ENCODE results near the gene SYT7. TPM values are rescaled to one million over a fixed set of nuclear protein-coding genes. Genes with fewer than 3 reads are reported as not detected.

The SYT7 gene
- total RNA-seq, 1 donor from 2014 or later, result 1.3 TPM

DNA sequence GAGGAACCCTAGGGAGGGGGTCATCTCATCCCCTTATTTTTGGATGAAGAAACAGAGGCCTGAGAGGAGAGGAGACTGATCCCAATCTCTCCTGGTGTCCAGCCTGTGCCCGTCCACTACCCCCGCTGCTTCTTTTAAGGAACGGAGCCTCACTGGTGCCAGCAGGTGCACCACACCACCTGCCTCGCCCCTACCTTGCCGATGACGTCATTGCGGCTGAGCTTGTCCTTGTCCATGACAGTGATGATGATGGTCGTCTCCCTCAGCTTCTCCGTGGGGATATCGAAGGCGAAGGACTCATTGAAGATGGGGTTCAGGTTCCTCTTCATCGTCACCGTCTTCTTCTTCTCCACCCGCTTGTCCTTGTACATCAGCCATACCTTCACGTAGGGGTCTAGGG is 58.0 kb downstream of the SYT7 start:
- no peak for DNase-seq (ENCODE audit: extremely low read depth, low read depth, low spot score)

DNA sequence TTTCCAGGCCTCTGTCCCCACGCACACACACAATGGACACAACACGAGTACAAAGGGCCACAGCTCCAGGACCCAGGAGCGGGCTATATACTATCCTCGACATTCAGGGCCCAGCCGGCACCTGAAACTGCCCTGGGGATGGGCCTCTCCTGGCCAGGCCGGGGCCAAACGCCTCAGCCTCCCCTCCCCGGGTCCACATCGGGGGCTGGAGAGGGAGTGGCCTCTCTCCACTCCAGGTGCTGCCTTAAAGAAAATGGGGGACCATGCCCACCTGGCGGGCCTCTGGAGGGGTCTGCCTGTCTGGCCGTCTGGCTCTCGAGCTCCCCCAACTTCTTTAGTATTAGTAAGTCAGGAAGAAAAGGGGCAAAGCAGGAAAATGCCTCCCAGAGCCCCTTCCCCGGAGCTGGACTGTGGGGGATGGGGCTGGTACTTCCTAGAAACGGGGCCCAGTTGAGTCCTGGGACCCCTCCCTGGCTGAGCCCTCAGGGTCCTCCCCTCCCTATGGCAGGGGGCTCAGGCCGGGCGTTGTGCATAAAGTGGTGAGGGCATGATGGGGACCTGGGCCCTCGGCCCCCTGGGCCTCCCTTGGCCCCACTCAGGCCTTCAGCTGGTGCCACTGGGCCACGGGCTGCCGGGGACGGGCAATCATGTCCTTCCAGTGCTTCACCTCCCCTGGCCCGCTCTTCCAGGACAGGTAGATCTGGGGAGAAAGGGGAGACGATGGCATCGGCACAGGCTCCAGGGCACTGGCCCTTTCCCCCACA is 62.7 kb downstream of the SYT7 start:
- no peak for DNase-seq (ENCODE audit: extremely low read depth, low read depth, low spot score)

DNA sequence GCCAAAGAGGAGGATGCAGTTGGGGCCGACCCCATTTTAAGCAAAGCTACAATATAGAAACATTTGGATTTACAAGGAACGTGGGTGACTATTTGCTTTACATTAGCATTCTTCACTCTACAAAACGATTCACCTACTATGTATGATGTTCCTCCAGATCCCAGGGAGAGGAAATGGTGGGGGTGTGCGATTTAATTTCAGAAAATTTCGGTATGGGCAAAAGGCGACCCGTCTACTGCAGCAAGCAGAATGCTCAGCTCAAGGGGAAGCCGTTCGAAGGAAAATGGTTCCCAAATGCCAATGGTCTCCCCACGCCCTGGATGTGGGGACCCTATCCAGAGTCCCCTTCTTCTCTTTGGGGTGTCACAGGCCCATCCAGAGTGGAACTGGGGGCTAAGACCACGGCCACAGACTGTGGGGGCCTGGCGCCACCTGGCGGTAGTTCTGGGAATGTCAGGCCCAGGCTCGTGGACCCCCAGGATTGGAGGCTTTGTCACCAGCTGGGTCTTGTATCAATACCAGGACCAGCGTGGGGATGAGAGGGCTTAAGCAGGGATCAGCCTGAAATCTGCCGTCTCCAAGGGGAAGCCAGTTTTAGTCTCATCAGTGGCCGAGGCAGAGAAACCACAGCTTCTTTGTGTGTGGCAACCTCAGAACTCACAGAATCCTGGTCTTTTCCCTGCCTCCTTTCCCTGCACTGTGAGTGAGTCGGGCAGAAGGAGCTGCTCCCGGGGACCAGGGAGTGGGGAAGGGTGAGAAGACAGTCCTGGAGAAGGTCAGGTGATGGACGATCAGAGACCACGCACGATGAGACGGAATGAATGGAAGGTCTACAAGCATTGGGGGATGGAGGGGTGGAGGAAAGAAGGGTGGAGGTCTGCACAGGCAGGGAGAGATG is 64.0 kb downstream of the SYT7 start:
- no peak for DNase-seq (ENCODE audit: extremely low read depth, low read depth, low spot score)

DNA sequence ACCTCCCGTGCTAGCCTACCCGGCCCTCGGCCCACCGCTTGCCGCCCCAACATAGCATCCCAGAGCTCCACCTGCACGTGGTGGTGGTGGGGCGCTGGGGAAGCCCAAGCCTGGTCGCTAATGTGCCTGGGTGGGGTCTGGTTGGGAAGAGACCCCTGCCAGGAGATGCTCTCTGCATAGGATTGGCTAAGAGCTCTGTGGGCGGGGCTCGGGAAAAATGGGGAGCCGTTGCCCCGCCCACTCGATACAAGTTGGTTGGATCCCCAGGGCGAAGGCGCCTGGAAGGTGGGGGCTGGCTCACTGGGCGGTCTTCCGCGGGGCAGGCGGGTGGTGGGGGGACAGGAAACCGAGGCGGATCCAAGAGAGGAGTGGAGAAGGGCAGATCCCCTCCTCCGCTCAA is 64.7 kb downstream of the SYT7 start:
- no peak for DNase-seq (ENCODE audit: extremely low read depth, low read depth, low spot score)

DNA sequence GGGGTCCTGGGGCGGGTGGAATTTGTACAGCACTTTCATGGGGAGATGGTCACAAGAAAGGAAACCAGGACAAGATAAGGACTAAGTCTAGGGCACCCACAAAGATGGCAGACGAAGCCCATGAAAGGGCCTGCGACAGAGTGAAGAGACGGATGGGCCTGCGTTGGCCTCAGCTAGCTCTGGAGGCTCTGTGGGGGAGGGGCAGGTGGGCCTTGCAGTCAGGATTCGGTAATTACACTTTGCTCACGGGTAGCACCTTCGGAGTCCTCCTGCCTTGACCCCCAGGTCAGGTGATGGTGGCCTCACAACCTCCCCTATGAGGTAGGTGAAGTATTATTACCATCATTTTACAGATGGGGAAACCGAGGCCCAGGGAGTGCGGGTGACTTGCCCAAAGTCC is 65.2 kb downstream of the SYT7 start:
- DNase-seq (ENCODE audit: extremely low read depth, low read depth, low spot score), result no peak

DNA sequence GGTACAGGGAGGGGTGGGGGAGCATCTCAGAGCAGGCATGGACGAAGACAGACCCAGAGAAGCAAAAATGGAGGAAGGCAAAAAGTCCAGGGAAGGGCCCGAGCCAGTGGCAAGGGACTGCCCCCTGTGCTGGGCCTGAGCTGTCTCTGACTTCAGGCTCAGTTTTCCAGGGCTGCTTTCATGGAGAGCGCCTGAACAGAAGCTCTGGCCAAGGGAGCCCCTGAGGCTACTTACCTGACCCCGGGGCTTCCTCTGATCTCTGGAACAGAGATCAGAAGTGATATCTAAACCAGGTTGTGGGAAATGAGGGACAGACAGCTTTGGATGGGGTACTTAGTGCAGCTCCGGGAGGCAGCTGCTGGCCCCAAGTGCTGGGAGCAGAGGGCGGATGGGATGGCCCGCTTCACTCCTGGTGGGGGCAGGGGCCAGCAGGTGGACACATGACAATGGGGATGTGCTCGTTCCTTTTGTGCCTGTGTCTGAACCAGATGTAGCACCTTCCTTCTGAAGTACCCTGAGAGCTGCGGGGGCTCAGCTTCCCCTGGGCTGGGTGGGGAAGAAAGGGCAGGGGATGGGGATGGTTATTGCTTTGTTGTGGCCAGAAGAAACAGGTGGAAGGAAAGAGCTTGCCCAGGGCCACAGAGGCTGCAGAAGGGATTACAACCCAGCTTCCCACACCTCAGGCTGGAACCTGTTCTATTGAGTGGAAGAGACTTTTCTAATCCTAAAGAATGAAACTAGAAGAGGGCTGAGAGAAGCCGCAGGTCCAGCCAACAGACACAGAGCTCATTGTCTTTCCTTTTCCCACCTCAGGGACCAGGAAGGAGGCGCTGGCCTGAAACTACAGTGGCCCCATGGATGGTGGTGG is 66.6 kb downstream of the SYT7 start:
- DNase-seq (ENCODE audit: extremely low read depth, low read depth, low spot score), result no peak

DNA sequence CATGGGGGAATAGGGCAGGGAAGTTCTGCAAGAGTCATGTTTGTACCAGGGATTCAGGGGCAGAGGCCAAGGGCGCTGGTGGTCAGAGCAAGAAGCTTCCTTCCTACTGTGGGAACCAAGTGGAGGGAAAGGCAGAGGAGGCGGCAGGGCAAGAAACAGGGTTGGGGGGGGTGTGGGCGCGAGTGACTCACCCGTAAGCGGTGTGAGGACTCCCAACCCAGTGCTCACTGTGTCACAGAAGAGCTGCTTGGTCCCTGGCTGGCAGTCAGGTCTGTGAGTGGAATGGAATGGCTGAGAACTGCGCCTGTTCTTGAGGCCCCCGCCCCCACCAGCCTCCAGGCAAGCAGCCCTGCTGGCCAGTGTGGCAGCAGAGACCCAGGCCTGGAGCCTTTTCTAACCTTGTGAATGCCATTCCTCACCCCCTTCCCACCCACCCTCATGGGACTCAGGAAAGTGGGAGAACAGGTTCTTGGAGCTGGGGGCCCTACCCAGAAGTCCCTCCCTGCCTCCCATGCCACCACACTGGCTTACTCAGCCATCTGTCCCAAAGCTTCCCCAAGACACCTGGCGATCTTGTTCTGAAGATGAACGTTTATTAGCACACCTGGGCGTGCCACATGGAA is 67.6 kb downstream of the SYT7 start:
- DNase-seq (ENCODE audit: extremely low read depth, low read depth, low spot score), result no peak

DNA sequence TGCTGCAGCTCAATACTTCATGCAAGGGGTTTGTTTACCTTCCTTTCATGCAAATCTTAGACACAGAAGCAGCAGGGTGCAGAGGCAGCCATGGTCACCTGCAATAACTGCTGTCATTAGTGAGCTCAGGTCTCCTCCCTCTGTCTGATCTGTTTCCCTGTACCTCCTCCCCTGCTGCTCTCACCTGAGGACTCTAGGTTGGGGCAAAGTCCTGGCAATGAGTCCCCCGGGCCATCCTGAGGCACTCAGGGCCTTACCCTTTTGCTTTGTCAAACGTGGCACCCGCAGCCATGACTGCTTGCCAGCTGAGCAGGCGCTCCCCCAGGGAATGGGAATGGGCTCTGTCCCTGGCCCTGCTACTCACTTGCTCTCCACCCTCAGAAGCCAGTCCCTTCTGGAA is 68.4 kb downstream of the SYT7 start:
- DNase-seq (ENCODE audit: extremely low read depth, low read depth, low spot score), result no peak

DNA sequence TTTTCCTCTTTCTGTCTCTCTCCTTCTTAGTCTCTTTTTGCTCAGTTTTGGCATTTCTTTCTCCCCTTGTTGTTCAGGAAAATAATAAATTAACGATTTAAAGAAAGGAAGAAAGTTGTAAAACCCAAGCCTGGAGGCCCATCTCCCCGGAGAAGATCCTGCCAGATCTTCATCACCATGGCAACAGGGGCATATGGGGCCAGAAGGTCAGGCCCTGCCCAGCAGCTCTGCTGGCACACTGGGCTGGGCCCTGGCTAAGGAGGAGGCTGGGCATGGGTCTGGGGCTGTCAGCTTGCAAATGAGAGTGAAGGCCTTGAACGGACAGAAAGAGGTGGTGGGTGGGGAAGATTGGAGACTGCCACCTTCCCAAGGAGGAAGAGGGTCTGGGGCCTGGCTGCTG is 69.5 kb downstream of the SYT7 start:
- no peak for DNase-seq (ENCODE audit: extremely low read depth, low read depth, low spot score)

DNA sequence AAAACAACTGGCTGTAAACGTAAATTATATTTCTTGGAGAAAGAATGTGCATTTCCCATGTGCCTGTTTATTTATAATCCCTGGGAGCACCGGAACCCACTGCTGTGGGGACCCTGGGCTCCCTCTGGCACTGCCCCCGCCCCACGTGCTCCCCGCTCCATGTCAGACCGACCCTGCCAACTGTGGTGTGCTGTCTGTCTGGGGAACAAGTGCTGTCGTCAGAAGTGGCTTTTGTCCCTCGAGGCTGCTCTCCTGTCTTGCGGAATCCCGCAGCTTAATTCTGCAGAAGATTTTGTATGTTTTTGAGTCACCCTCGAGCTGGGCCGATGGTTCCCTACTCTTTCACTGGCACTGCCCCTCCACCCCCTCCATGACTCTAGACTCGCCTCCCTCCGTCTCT is 69.9 kb downstream of the SYT7 start:
- DNase-seq (ENCODE audit: extremely low read depth, low read depth, low spot score), result no peak

DNA sequence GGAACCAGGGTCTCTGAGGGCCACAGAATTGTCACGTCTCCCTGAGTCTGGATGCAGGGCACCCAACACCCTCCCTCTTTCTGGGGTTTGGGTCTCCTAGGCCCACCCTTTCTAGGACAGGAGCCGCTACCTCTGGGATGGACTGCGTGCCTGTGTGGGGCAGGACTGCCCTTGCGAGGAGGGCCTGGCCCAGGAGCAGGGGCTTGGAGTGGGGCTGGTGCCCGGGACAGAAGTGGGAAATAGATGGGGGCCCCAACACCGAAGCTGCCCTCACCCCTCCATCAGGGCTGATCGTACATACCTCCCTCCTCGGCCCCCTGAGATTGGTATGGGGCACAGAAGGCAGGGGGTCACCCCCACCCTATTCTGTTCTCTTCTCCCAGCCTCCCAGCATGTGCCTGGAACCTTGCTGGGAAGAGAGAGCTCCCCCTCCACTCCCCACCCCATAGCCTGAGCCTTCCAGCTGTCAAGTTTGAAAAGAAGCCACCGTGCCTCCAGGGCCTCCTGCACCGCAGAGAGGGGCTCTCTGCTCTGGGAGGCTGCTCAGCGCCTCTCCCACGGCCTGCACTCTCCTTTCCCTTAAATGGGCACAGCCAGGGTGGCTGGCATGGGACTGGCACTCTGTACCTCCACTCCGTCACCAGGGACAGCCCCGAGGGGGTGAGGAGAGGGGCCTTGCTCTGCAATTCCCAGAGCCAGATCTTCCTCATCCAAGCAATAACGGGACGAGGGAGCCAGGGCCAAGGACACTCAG is 70.5 kb downstream of the SYT7 start:
- DNase-seq (ENCODE audit: extremely low read depth, low read depth, low spot score), result no peak

DNA sequence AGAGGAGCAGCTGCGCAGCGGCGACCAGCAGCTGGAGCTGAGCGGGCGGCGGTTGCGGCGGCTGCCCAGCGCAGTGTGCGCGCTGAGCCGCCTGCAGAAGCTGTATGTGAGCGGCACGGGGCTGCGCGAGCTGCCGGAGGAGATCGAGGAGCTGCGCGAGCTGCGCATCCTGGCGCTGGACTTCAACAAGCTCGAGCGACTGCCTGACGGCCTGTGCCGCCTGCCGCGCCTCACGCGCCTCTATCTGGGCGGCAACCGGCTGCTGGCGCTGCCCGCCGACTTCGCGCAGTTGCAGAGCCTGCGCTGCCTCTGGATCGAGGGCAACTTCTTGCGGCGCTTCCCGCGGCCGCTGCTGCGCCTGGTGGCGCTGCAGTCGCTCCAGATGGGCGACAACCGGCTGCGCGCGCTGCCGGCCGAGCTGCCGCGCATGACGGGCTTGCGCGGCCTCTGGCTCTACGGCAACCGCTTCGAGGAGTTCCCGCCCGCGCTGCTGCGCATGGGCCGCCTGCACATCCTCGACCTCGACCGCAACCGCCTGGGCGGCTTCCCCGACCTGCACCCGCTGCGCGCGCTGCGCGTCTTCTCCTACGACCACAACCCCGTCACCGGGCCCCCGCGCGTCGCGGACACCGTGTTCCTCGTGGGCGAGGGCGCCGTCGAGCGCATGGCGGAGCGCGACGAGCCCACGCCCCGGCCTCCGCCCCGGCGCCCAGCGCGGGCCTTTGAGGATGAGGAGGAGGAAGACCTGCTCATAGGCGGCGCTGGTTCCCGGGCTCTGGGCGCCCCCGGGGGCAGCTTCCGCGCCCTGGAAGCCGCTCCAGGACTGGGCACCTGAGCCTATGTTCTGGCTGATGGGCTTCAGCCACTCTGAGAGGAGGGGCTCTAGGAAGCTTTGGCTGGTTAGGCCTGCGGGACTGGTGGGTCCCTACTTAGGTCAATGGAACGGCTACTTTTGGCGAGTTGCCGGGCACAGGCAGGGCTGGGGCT is 71.5 kb downstream of the SYT7 start:
- DNase-seq (ENCODE audit: extremely low read depth, low read depth, low spot score), result no peak

DNA sequence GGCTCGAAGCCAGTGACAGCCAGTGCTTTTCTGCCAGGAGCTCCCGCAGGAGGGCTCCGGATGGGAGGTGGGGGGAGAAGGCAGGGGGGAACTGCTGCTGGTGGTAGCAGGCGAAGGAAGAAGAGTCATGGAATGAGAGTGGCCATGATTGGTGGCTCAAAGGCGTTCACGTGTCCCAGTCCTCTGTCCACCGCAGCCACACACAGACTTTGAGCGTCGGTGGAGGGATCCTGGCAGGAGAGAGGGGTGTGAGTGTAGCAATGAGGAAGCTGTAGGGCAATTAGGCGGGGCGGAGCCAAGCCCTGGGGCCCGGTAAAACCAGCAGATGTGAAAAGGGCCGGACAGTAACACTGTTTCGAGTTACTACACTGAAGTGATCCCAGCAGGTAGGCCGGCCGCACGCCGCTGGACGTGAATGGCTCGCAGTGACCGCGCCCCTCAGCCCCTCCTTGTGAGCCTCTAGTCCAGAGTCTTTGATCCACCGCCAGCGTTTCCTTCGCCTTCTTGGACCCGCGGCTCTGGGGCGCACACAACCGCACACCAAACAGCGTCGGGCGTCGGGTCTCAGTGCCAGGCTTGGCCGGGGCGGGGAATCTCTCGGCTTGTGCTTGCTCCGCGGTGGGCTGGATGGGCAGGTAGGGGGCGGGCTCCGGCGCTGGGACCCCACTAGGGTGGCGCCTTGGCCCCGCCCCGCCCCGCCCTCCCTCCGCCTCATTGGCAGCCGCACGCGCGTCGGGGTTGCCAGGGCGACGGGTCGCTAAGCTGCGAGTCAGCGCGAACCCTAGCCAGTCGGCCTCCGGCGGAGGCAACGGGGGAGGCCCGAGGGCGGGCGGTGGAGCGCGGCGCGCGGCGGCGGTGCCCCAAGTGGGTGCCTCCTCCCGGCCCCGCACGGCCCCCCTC is 72.7 kb downstream of the SYT7 start, which contains the start of gene LRRC10B:
LRRC10B (plus strand) TSS at position 788 of the 900 bp plus-strand sequence. CDS start 250 bp downstream, outside the sequence.
- DNase-seq (ENCODE audit: extremely low read depth, low read depth, low spot score), result no peak

DNA sequence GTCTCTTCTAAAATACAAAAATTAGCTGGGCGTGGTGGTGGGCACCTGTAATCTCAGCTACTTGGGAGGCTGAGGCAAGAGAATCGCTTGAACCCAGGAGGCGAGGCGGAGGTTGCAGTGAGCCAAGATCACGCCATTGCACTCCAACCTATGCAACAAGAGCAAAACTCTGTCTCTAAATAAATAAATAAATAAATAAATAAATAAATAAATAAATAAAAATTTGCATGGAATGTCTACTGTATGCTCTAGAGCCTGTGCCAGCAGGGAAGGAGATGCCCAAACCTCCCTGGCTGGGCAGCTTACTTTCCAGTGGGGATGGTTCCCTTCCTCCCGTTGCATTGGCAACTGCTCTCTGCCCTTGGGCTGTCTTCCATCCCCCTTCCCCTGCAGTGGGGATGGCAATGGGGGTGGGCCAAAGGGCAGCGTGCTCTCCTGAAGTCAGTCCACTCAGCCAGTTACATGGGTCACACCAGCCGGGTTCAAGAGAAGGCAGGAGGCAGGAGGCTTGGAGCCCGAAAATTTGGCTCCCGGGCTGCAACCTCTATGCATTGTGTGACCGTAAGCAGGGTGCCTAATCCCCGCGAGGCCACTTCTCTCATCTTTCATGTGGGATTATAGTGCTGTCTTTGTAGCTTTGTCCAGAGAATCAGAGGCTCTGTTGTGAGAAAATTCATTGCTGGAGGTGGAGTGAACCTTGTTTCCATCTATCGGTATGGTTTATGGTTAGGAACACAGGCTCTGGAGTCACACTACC is 73.7 kb downstream of the SYT7 start:
- DNase-seq (ENCODE audit: extremely low read depth, low read depth, low spot score), result no peak

DNA sequence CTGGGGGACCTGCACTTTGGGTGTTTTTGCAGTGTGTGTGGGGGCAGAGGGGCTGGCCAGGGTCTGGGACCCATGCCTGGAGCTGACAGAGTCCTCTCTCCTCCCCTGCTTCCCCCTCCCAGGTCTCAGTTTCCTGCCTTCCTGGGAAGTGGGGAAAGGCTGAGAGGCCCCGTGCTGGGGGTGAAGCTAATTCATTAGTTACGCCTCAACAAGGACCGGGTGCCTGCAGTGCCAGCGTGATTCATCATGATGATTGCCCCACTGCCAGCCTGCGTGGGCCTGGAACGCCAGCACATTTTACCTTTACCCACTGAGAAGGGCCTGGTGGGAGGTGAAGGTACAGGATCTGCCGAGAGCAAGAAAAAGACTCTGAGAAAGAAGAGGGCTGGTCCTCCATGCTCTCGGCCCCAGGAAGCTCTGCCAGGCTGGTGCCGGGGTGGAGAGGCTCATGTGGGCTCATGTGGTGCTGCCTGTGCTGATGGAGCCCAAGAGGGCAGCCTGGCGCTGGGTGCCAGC is 75.2 kb downstream of the SYT7 start:
- no peak for DNase-seq (ENCODE audit: extremely low read depth, low read depth, low spot score)

DNA sequence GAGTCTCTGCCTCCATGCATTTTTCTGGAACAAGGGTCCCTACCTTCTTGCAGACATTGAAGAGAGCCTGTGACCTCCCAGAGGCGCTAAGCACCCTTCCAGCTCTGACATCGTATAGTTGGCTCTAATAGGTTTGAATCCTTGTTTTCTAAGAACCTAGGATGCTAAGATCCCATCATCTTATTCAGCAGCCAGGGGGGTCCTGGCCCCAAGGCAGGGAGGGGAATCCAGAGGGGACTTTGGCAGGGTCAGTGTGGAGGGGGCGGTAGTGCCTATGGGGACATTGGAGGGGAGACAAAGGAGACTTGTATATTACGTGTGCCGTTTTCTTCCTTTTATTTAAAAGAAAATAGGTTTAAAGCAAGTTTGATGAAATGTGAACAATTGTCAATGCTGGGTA is 75.8 kb downstream of the SYT7 start:
- DNase-seq (ENCODE audit: extremely low read depth, low read depth, low spot score), result no peak

Measured in glomerular endothelial cell (primary cell).